ENCODE results near the gene ST6GALNAC4.

GRCh38 chr9:127867356-127868277 lies 49.2 kb downstream of the ST6GALNAC4 start:
- no peak for TF ChIP-seq ERG (CRISPR knock-in tag; IDR thresholded peaks at IDR 0.05)
- TF ChIP-seq CREB1 (CRISPR knock-in tag; IDR thresholded peaks at IDR 0.05) = no peak
- TF ChIP-seq TEAD4 (CRISPR knock-in tag; IDR thresholded peaks at IDR 0.05) = no peak

All from WTC11 (cell line).